Neural cell (in vitro differentiated cells): ENCODE data around the gene FSTL1. TPM values are rescaled to one million over a fixed set of nuclear protein-coding genes. Genes with fewer than 3 reads are reported as not detected.

Experiments used
- H2AFZ ChIP-seq: fragments of 200-600, 300-800 bp; sonication (generic), shearing (Covaris generic); 2 replicates; pipeline ENCODE4 v1.6.0; 2014; ENCODE audit warnings: low read depth, mild to moderate bottlenecking, antibody characterized with exemption, low read length, moderate library complexity
- H3F3A ChIP-seq: fragments of 200-600 bp; shearing (Covaris generic); 2 replicates; pipeline ENCODE4 v1.6.1; 2016; ENCODE audit warnings: mild to moderate bottlenecking, moderate library complexity, mixed read lengths, antibody characterized with exemption, low read length; ENCODE audit not compliant: insufficient read depth, poor library complexity, severe bottlenecking
- H3K27ac ChIP-seq: fragments of 200-600, 300-800 bp; sonication (generic), shearing (Covaris generic); 2 replicates; pipeline ENCODE4 v1.5.1; 2014; ENCODE audit warnings: mild to moderate bottlenecking, low read length, moderate library complexity
- H3K27me3 ChIP-seq: fragments of 300-800, 200-600 bp; sonication (generic), shearing (Covaris generic); 2 replicates; pipeline ENCODE4 v1.6.0; 2014; ENCODE audit warnings: mild to moderate bottlenecking, low read depth, low read length, moderate library complexity; ENCODE audit not compliant: insufficient read depth
- H3K36me3 ChIP-seq: fragments of 300-800, 200-600 bp; sonication (generic), shearing (Covaris generic); 2 replicates; pipeline ENCODE4 v1.5.1; 2014; ENCODE audit warnings: mild to moderate bottlenecking, antibody characterized with exemption, low read length, moderate library complexity; ENCODE audit not compliant: insufficient read depth
- H3K4me2 ChIP-seq: fragments of 300-800, 200-600 bp; sonication (generic), shearing (Covaris generic); 2 replicates; pipeline ENCODE4 v1.6.0; 2014; ENCODE audit warnings: mild to moderate bottlenecking, low read length
- H3K4me3 ChIP-seq: fragments of 300-800, 200-600 bp; sonication (generic), shearing (Covaris generic); 2 replicates; pipeline ENCODE4 v1.5.1; 2014; ENCODE audit warnings: mild to moderate bottlenecking, low read length, moderate library complexity
- H3K79me2 ChIP-seq: fragments of 200-600 bp; shearing (Covaris generic); replicated peaks from 2 replicates; pipeline ENCODE4 v1.6.0; 2014; ENCODE audit warnings: mild to moderate bottlenecking, low read length, moderate library complexity; ENCODE audit not compliant: insufficient read depth
- H3K9ac ChIP-seq: fragments of 300-800, 200-600 bp; sonication (generic), shearing (Covaris generic); 2 replicates; pipeline ENCODE4 v1.6.1; 2016; ENCODE audit warnings: mild to moderate bottlenecking, low read length, mixed read lengths
- H3K9me2 ChIP-seq: fragments of 200-600 bp; shearing (Covaris generic); 2 replicates; pipeline ENCODE4 v1.6.1; 2016; ENCODE audit warnings: mild to moderate bottlenecking, low read length, mixed read lengths; ENCODE audit not compliant: insufficient read depth
- H3K9me3 ChIP-seq: fragments of 200-600, 300-800 bp; sonication (generic), shearing (Covaris generic); 2 replicates; pipeline ENCODE4 v1.6.1; 2016; ENCODE audit warnings: mild to moderate bottlenecking, mixed run types, low read length, moderate library complexity, mixed read lengths
- H4K20me1 ChIP-seq: fragments of 200-600 bp; shearing (Covaris generic); 2 replicates; pipeline ENCODE4 v1.6.1; 2016; ENCODE audit warnings: mild to moderate bottlenecking, mixed run types; ENCODE audit not compliant: insufficient read depth
- CTCF ChIP-seq: fragments of 450-650 bp; IDR thresholded peaks from 2 replicates; pipeline ENCODE4 v1.5.1; 2014; ENCODE audit warnings: antibody characterized with exemption, mild to moderate bottlenecking, moderate library complexity; ENCODE audit not compliant: poor library complexity, severe bottlenecking
- EP300 ChIP-seq: fragments of 450-650 bp; conservative IDR thresholded peaks from 2 replicates; pipeline ENCODE4 v1.6.1; 2014; ENCODE audit warnings: antibody characterized with exemption, mild to moderate bottlenecking, moderate library complexity; ENCODE audit not compliant: poor library complexity, severe bottlenecking
- EZH2 ChIP-seq: fragments of 200-600, 300-800 bp; shearing (Covaris generic), sonication (generic); IDR thresholded peaks from 2 replicates; pipeline ENCODE4 v1.6.1; 2014; ENCODE audit warnings: antibody characterized with exemption, low read length, borderline replicate concordance, mild to moderate bottlenecking; ENCODE audit not compliant: insufficient read depth, poor library complexity, severe bottlenecking
- MXI1 ChIP-seq: fragments of 450-650 bp; conservative IDR thresholded peaks from 2 replicates; pipeline ENCODE4 v1.6.1; 2014; ENCODE audit warnings: antibody characterized with exemption, mild to moderate bottlenecking; ENCODE audit not compliant: poor library complexity, severe bottlenecking
- POLR2AphosphoS5 ChIP-seq: IDR thresholded peaks from 2 replicates; pipeline ENCODE4 v1.6.1; 2012
- RAD21 ChIP-seq: fragments of 450-650 bp; conservative IDR thresholded peaks from 2 replicates; pipeline ENCODE4 v1.6.1; 2014; ENCODE audit warnings: antibody characterized with exemption, mild to moderate bottlenecking, moderate library complexity
- REST ChIP-seq: IDR thresholded peaks from 2 replicates; pipeline ENCODE4 v1.6.1; 2012; ENCODE audit warnings: borderline replicate concordance
- SMC3 ChIP-seq: fragments of 450-650 bp; conservative IDR thresholded peaks from 2 replicates; pipeline ENCODE4 v1.6.1; 2014; ENCODE audit warnings: antibody characterized with exemption, mild to moderate bottlenecking, moderate library complexity; ENCODE audit not compliant: poor library complexity
- TAF1 ChIP-seq: IDR thresholded peaks from 2 replicates; pipeline ENCODE4 v1.6.1; 2012; ENCODE audit warnings: low read depth
- polyA plus RNA-seq: library from polyadenylated mRNA; depleted of rRNA; stranded (reverse); fragments of >200 nt; gene quantifications from 2 replicates; pipeline ENCODE4 v1.2.3, GENCODE V29; 2014

The FSTL1 gene
- polyA plus RNA-seq, 1 donor from 2014 or later = 12.3 TPM

- TF ChIP-seq POLR2AphosphoS5 = no peak
- no peak for TF ChIP-seq EZH2
- TF ChIP-seq MXI1 = no peak
- TF ChIP-seq CTCF = no peak
- no peak for TF ChIP-seq SMC3
- TF ChIP-seq TAF1 = no peak
- no peak for TF ChIP-seq EP300
- no peak for TF ChIP-seq REST
- TF ChIP-seq RAD21 = no peak
- H3K27me3 ChIP-seq = peaks cover 25% of the 10 kb centered on the region
- H4K20me1 ChIP-seq = no peaks in the 10 kb centered on the region
- H3K4me3 ChIP-seq = no peak overlapping the region
- H2AFZ ChIP-seq = no peak overlapping the region
- H3F3A ChIP-seq = no peaks in the 10 kb centered on the region
- no peak overlapping the region for H3K9ac ChIP-seq
- H3K36me3 ChIP-seq = no peaks in the 10 kb centered on the region
- no peaks in the 10 kb centered on the region for H3K9me2 ChIP-seq
- H3K9me3 ChIP-seq = no peaks in the 10 kb centered on the region
- no peak overlapping the region for H3K4me2 ChIP-seq
- H3K27ac ChIP-seq = no peak overlapping the region
- peaks cover 15% of the 10 kb centered on the region for H3K79me2 ChIP-seq
Observed at GRCh38 chr3:120446891-120447668, 3.7 kb downstream of the FSTL1 start.

GRCh38 chr3:120445654-120446053 is 5.1 kb downstream of the FSTL1 start:
- Histone ChIP-seq H3K36me3 (no peaks in the 10 kb centered on the region), H3K27ac (no peak overlapping the region), H4K20me1 (no peaks in the 10 kb centered on the region), H2AFZ (no peak overlapping the region), H3F3A (no peaks in the 10 kb centered on the region), H3K27me3 (peaks cover 16% of the 10 kb centered on the region), H3K9ac (no peak overlapping the region), H3K79me2 (peaks cover 15% of the 10 kb centered on the region), H3K9me3 (no peaks in the 10 kb centered on the region), H3K4me3 (no peak overlapping the region), H3K4me2 (no peak overlapping the region), H3K9me2 (no peaks in the 10 kb centered on the region)
- no peak for TF ChIP-seq EP300
- no peak for TF ChIP-seq SMC3
- TF ChIP-seq TAF1 = no peak
- TF ChIP-seq RAD21 = no peak
- TF ChIP-seq CTCF = no peak
- TF ChIP-seq MXI1 = no peak
- no peak for TF ChIP-seq REST
- no peak for TF ChIP-seq POLR2AphosphoS5
- no peak for TF ChIP-seq EZH2
